ENCODE data around the gene SIGLEC8.

The SIGLEC8 gene

GRCh38 chr19:51402117-51402516, 56.1 kb downstream of the SIGLEC8 start:
- no peak for DNase-seq (ENCODE audit: low read depth)

Data from stimulated activated CD8-positive, alpha-beta memory T cell treated with anti-CD3 and anti-CD28 coated beads, Interleukin-12 subunit alpha, Interleukin-12 subunit beta, amount 100 ng/mL, for 1 hour (primary cell).